HepG2 (cell line): ENCODE results near the gene FCHO2.

Source experiments
- ATF6 ChIP-seq: sonication (generic); formaldehyde crosslinking; conservative IDR thresholded peaks from 2 replicates; pipeline ENCODE4 v1.4.0; 2020; ENCODE audit warnings: missing genetic modification reagents
- CBX5 ChIP-seq: sonication (generic); formaldehyde crosslinking; IDR thresholded peaks from 2 replicates; pipeline ENCODE4 v1.4.0; 2020; ENCODE audit warnings: missing genetic modification reagents, borderline replicate concordance
- CEBPB ChIP-seq: IDR thresholded peaks from 2 replicates; pipeline ENCODE4 v1.6.1; 2011; ENCODE audit warnings: low read depth, low read length, improper control_type of control experiment, borderline replicate concordance
- CREB1 ChIP-seq, 2 experiments: fragments of 450-650 bp in 1 of 2; IDR thresholded peaks; 2 replicates each; pipeline ENCODE4 v1.6.1; 2016 to 2017; ENCODE audit warnings: control low read depth in 1 of 2, mild to moderate bottlenecking in 1 of 2, missing compliant biosample characterization in 1 of 2, missing genetic modification characterization in 1 of 2
- CTCF ChIP-seq: sonication (generic); formaldehyde crosslinking; IDR thresholded peaks from 2 replicates; pipeline ENCODE4 v1.5.0; 2020; ENCODE audit warnings: mild to moderate bottlenecking, missing genetic modification reagents, moderate library complexity
- KMT2A ChIP-seq: sonication (generic); formaldehyde crosslinking; IDR thresholded peaks from 2 replicates; pipeline ENCODE4 v1.4.0; 2020; ENCODE audit warnings: missing genetic modification reagents
- MXI1 ChIP-seq: IDR thresholded peaks from 3 replicates; pipeline ENCODE4 v1.6.1; 2012; ENCODE audit warnings: low read depth, low read length, inconsistent platforms, borderline replicate concordance
- POLR2A ChIP-seq, 2 experiments: IDR thresholded peaks; 2 replicates each; pipeline ENCODE4 v1.6.1; 2011; ENCODE audit warnings: low read depth in 2 of 2, low read length in 2 of 2, mild to moderate bottlenecking in 1 of 2, moderate library complexity in 1 of 2; ENCODE audit not compliant: insufficient read depth in 1 of 2
- RBFOX2 ChIP-seq: fragments of 200-400 bp; formaldehyde crosslinking; IDR thresholded peaks from 2 replicates; pipeline ENCODE4 v1.6.1; 2017; ENCODE audit warnings: low read depth, mild to moderate bottlenecking, low read length
- SRY ChIP-seq: sonication (generic); formaldehyde crosslinking; IDR thresholded peaks from 2 replicates; pipeline ENCODE4 v1.8.0; 2022; ENCODE audit warnings: mild to moderate bottlenecking, missing genetic modification reagents
- USF2 ChIP-seq, 2 experiments: sonication (generic) in 1 of 2; formaldehyde crosslinking in 1 of 2; IDR thresholded peaks; 2 replicates each; pipeline versions ENCODE4 v1.5.1 to v1.6.1; 2011 to 2020; ENCODE audit warnings: borderline replicate concordance in 1 of 2, low read depth in 1 of 2, low read length in 1 of 2, mild to moderate bottlenecking in 1 of 2, missing genetic modification reagents in 1 of 2, moderate library complexity in 1 of 2
- ZBTB7A ChIP-seq: sonication (generic); formaldehyde crosslinking; IDR thresholded peaks from 2 replicates; pipeline ENCODE4 v1.8.0; 2022; ENCODE audit warnings: mild to moderate bottlenecking, missing genetic modification reagents
- ZSCAN30 ChIP-seq: sonication (generic); formaldehyde crosslinking; IDR thresholded peaks from 2 replicates; pipeline ENCODE4 v1.5.0; 2020; ENCODE audit warnings: mild to moderate bottlenecking, missing genetic modification reagents

- TF ChIP-seq MXI1 = no peak
- no peak for TF ChIP-seq USF2 (IDR thresholded peaks at IDR 0.05; ENCODE audit: low read depth, low read length)
- TF ChIP-seq USF2 (CRISPR knock-in tag; IDR thresholded peaks at IDR 0.05; ENCODE audit: borderline replicate concordance) = no peak
- TF ChIP-seq RBFOX2 = no peak
- no peak for TF ChIP-seq SRY (CRISPR knock-in tag)
- TF ChIP-seq CREB1 (IDR thresholded peaks at IDR 0.05) = no peak
- no peak for TF ChIP-seq CREB1 (CRISPR knock-in tag; IDR thresholded peaks at IDR 0.05)
- no peak for TF ChIP-seq CTCF (CRISPR knock-in tag)
- no peak for TF ChIP-seq CBX5 (CRISPR knock-in tag)
- TF ChIP-seq ATF6 (CRISPR knock-in tag) = no peak
- TF ChIP-seq ZBTB7A = no peak
- TF ChIP-seq POLR2A (IDR thresholded peaks at IDR 0.05; ENCODE audit: insufficient read depth in 1 of 2, low read depth in 2 of 2, low read length in 2 of 2) = no peak
- TF ChIP-seq CEBPB = no peak
- TF ChIP-seq KMT2A (CRISPR knock-in tag) = no peak
- no peak for TF ChIP-seq ZSCAN30
Measured at GRCh38 chr5:72921886-72922285, 34.0 kb upstream of the FCHO2 start.
